ENCODE data around the gene CALHM2.

CALHM2 gene

GRCh38 chr10:103415581-103415980 is 36.6 kb downstream of the CALHM2 start:
- DNase-seq = no peak

- no peak for DNase-seq
Measured at GRCh38 chr10:103413564-103413963, 38.6 kb downstream of the CALHM2 start.

DNA sequence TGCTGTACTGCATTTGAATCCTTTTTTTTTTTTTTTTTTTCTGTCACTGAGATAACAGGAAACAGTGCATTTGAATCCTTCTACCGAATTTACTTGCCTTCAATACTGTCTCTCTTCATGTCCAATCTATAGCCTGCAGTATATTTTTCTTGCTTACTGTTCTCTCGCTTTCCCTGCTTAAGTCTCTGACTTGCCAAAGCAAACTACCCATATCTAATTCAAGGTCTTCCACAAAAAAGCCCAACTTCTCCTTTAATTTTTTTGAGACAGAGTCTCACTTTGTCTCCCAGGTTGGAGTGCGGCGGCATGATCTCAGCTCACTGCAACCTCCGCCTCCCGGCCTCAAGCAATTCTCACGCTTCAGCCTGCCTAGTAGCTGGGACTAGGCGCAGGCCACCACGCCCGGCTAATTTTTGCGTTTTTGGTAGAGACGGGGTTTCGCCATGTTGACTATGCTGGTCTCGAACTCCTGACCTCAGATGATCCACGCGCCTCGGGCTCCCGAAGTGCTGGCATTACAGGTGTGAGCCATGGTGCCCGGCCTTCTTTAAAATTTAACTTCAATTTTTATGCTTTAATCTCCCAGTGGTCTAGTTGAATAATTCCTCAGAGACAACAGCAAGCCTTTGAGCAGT is 54.9 kb downstream of the CALHM2 start:
- no peak for DNase-seq

DNA sequence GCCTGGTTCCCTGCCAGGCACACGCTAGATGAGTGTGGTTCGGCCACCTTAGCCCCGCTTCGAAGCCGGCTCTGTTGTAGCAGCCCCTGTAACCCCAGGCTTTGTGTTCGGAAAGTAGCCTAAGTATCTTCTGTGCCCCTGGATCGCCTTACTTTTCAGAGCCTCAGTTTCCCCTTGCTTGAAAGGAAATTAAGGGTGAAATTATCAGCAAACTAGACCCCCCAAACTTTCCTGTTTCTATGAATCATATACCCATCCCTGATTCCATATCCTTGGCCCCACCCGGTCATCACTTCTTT is 55.4 kb downstream of the CALHM2 start:
- DNase-seq = no peak

Data from CD4-positive, alpha-beta T cell treated with Interleukin-15 for 1 hour (primary cell).